ENCODE measurements around the gene HSD11B2.

HSD11B2 gene

DNA sequence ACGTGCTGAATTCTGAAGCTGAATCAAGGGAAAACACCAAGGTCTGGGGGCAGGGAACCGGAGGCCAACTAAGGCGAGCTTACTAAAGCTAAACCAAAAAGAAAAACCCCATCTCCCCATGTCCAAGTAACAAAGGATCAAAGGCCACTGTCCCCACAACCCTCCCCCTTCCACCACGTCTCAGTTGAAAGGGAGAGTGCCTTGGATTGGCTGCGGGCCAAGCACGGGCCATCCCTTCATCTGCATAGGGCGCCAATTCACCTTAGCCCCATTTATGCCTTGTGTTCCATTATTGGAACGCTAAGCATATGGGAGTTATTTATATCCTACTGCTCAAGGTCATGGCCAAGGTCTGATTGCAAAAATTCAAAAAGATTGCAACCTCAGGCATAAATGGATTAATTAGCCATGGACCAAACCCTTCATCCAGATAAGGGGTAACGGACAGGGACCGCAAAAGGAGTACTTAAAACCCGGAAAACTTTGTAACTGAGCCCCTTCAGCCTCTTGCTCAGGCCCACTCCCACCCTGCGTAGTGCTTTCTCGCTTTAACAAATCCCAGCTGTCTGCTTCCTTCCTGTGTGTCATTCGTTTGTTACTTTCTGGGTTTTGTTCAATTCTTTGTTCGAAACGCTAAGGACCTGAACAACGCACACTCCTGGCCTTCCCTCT is 50.8 kb downstream of the HSD11B2 start:
- peak; percentile 20 for DNase-seq

DNA sequence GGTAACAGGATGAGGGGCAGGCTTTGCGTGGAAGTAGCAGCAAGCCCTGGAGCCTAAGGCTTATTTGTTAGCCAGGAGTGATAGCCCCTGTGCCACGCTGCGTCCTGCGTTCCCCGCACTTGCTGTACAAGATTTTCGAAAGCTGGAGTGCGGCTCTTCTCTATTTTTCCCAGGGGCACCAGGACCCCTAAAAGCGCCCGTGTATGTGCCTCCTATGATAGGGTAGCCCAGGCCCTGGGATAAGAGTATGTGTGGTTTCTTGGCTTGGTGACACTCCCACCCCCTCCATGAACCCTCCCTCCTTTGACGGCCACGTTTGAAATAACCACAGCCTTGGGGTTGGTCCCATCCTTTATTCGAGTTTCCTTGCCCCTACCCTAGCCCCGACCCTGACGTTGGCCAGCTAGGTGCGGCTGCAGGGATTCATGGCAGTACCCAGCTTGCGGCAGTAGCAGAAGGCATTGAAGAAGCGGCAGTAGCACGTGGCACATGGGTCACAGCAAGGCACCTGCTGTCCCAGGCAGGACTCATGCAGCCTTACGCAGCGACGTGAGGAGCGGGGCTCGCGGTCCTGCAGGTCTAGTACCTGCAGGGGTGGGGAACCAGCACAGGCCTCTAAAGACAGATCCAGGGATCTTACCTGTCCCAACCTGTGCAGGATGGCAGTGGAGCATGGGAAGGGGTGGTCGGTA is 51.5 kb downstream of the HSD11B2 start:
- DNase-seq, result no peak

DNA sequence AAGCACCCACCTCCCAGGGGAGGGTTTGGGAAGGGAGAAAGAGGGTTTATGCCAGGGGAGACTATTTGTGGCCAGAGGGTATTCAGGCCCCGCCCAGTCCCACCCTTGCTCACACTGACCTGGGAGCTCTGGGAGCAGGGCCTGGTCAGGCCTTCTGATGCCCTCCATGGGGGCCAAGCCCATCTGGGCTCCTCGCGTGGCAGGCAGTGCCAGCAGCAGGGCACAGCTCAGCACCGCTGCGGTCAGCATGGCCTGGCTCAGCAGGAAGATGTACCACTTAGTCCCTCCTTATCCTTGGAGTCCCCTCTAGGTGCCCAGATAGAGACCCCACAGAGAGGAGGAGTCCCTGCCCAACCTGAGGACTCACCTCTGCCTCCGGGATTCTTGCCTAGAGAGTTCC is 52.2 kb downstream of the HSD11B2 start, which contains the start of gene AGRP:
TSS of gene AGRP (minus strand) at position 398 of the 400 bp plus-strand sequence. CDS start at position 249, 149 bp downstream.
- DNase-seq, result no peak

DNA sequence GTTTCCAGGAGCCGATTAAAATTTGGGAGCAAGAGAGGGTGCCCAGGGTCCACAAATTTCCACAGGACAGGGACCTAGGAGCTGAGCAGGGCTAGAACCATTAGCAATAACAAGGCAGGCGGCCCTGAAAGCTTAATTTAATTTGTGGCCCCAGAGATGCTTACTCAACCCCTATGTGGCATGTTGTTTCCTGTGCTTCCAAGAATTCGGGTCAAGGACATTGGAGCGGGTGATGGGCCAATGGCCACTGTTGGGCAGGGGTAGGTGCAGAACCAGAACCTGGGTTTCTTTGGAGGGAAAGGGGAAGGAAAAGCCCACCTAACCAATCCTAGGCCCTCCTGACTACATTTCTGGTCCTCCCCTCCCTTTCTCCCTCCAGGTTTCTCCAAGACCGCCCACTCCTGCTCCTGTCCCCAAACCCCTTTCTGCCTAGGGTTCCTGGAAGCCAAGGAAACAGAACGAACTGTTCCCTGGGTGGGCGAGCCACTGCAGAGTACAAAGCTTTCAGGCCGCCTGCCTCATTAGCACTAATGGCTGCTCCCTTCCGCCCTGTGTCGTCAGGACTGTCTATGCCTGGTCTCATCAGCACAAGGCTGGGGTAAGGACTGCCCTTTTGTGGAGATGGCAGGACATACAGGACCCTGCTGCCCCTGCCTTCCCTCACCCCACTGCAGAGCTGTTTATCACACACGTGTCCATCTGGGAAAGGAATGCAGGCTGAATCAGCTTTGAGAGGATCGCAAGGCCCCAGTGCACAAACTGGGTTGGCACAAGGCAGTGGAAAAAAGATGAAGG is 53.0 kb downstream of the HSD11B2 start:
- DNase-seq, result no peak

- DNase-seq, result peak; percentile 20
Measured at GRCh38 chr16:67486805-67487204, 55.9 kb downstream of the HSD11B2 start.

Data from HCEC 1CT (cell line).